GM19193 (cell line): ENCODE data around the gene SNX25.

Experiments
- POLR2A ChIP-seq: IDR thresholded peaks from 4 replicates; pipeline ENCODE4 v1.6.1; 2011; ENCODE audit not compliant: insufficient read depth, insufficient read length; ENCODE audit errors: extremely low read depth

SNX25 gene

DNA sequence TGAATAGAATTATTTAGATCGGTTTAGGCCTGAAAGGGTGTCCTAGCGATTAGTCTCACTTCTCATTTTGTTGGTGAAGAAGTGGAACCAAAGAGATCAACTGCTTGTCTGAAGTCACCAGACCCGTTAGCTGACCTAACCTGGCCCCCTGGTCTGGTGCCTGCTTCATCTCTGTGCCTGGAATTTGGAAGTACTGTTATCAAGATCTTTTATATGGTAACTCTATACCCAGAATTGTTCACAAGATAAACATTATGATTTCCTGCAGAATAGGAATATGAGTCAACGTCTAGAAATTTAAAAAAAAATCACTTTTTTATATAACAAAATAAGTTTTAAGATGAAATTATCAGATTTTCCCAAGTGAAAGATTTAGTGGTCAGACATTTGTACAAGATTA, 149.1 kb downstream of the SNX25 start:
- TF ChIP-seq POLR2A, result no peak

DNA sequence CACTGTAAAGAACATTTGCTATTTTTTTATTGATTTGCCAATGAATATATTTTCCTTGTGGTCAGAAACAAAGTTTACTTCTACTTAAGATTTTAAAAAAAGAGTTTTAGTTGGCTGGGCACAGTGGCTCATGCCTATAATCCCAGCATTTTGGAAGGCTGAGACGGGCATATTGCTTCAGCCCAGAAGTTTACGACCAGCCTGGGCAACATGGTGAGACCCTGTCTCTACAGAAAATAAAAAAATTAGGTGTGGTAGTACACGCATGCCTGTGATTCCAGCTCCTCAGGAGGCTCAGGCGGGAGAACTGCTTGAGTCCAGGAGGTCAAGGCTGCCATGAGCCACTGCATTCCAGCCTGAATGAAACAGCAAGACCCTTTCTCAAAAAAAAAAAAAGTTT, 149.6 kb downstream of the SNX25 start:
- no peak for TF ChIP-seq POLR2A

DNA sequence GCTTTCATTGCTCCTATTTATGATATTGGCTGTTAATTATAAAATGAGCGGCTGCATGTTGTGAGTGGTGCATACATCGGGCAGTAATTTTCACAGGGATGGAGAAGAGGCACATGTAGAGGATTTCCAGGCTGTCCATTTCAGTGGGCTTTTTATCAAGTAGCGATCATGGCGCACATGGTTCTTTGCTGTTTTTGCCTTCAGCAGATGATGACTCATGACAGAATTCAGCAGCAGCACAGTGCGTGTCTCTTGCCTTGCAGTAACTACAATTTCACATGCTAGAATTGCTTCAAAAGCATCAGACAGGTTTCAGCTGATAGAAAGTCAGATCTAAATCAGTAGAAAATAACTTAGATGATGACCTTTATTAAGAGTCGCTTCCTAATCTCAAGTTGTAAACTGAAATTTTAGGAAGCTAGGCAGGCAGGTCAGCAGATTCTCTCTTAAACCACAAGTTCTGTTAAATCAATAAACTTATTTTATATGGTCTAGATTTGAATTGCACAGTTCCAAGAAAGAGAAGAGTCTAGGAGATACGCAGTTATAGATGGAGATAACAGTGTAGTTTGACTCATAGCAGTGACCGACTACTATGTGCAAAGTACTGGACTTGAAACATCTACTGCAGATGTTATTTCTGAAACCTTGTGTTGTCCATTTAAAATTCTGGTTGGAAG, 150.5 kb downstream of the SNX25 start:
- TF ChIP-seq POLR2A, result no peak

DNA sequence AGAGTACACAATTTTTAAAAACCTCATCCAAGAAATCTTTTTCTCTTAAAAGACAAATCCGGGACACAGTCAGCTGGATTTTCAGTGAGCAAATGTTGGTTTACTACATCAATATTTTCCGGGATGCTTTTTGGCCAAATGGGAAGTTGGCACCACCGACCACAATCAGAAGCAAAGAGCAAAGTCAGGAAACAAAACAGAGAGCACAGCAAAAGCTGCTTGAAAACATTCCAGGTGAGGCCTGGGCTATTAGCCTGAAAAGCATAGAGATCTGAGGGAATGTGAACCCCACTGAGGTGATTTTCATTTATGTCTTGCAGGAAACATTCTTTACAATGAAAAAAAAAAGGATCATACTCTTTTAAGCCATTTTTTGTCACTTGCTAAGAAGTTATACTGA, 152.5 kb downstream of the SNX25 start:
- no peak for TF ChIP-seq POLR2A

DNA sequence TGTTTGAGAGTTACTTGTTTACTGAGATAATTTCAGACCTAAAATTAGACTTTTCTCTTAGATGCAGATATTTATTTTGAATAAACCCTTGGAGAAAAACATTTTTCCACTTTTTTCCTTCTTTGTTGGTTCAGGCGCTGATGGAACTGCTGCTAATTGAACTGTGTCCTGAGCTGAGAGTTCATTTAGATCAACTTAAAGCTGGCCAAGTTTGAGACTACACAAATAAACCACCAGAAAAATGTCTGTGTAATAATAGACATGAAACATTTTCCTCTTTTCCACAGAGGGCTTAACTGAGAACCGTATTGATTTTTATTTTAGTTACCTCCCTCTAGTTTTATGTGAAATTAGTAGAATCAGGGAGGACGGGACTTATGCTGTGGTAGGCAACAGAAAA, 153.9 kb downstream of the SNX25 start:
- no peak for TF ChIP-seq POLR2A

DNA sequence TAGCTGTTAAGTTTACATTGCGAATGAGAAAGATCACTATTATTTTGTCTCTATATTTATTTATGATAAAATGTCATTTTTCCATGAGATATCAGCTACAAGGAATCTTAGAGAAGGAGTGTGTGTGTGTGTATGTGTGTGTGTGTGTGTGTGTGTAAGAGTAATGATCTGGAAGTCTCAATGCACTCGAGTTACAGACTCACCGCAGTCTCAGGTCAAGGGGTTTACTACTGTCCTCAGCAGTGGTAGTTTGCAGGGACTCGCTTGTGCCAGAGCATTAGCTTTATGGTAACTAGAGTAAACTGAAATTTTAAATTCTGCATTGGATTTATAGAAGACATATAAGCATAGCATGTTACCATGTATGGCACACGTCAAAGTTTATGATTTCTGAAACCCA, 155.5 kb downstream of the SNX25 start:
- TF ChIP-seq POLR2A, result no peak

DNA sequence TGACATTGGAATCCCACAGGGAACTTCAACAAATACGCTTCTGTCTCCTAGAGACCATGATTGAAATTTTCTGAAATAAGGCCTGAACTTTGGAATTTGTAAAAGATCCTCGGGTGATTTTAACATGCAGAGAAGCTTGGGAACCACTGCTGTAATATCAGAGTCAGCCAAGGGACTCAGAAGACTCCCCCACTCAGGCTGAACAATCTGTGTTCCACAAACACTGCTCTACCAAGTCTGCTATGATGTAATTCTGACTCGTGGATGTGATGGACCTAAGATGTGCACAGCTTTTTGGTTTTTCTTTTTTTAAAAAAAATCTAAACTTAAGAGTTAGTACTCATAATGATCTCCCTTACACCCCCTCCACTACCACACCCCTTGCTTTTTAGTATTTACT, 160.3 kb downstream of the SNX25 start:
- no peak for TF ChIP-seq POLR2A

DNA sequence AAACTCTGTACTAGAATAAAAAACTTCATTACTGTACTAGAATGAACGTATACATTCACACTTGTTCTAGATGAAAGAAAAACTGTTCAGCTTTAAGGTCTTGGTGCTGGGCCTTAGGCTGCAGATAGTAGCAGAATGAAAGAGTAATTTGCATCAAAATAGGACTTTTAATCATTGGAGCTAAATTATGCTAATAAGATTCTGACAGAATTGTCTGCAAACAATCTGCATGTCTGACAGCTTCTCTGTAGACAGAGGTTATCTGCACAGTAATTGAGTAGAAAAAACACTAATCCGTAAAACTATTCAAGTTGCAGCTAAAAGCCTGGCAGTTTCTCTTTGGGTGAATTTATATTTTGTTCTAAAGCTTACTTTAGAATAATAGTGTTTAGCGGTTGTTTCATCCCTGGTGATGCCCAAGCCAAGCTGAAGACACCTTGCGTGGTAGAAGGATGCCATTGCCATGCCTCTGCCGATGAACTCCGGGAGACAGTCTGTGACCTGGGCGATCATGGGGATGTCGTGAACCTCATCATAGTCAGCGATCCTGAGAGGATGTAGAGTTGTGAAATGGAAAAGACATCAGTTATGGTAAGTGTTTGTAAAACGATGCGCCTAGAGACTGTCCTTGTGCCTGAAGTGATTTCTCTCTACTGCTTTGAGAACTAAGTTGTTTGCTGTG, 161.0 kb downstream of the SNX25 start:
- TF ChIP-seq POLR2A, result no peak

DNA sequence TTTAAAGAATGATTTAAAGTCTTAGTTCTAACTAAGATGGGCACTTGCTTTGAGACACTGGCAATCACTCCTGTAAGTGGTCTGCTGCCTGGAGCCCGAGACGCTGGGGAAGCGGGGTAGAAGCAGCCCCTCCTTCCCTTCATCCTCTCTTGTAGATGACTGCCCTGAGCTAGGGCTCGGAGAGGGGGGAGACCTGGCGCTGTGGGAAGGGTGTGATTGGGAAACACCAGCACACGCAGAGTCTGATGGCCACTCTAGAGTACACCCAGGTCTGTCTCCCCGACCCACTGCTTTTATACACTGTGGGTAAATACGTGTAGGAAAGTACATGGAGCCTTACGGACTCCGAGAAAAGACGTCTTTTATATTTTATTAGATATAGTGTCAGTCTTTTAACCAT, 162.3 kb downstream of the SNX25 start:
- TF ChIP-seq POLR2A, result no peak

DNA sequence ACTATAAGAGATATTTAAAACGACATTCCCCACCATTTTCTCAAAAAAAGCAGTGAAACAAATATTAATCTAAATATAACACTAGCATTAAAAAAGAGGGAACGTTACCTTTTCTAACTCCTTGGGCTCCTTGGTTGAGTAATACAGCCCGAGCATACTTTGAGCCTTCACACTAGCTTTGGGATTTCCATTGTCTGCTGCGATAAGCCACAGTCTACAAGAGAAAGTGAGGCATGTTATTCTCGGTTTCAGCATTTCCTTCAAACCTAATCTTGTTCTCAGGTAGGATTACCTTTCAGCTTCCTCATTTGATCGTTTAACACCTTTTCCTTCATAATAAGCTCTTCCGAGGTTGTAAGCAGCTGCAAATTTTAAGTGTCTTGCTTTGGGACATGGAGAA, 164.6 kb downstream of the SNX25 start:
- TF ChIP-seq POLR2A, result no peak

DNA sequence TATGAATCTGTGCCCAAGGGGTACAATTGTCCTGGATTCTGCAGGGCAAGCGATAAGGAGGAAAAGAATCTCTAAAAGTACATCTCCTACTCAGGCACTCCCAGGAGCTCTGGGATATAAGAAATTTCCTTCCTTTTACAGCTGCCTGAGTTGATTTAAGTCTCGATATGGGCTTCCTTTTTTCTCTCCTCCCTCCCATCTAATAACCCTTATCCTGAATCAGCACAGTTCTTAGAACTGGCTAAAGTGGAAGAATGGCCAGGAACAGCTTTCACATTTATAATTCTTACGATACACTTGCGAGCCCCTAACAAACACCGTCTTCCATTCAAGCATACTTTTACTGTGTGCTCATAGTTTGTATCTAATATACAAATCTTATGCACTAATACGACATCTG, 165.2 kb downstream of the SNX25 start:
- no peak for TF ChIP-seq POLR2A

DNA sequence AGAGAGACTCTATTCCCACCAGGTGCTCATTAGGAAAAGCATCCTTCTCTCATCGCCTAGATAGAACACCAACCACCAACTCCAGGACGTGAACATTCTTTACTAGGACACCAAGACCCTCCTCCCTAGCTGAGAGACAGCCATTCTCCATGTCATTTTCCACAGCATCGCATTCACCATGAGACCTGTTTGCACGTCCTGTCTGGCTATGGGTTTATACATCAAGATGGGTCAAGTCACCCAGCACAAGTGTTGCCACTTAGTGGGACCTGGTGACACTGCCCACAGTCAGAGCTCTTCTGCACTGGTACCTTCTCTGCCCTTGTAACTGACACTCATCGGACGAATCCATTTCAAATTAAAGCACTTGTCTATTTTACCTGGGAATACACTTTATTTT, 168.9 kb downstream of the SNX25 start:
- TF ChIP-seq POLR2A, result peak; percentile 15

DNA sequence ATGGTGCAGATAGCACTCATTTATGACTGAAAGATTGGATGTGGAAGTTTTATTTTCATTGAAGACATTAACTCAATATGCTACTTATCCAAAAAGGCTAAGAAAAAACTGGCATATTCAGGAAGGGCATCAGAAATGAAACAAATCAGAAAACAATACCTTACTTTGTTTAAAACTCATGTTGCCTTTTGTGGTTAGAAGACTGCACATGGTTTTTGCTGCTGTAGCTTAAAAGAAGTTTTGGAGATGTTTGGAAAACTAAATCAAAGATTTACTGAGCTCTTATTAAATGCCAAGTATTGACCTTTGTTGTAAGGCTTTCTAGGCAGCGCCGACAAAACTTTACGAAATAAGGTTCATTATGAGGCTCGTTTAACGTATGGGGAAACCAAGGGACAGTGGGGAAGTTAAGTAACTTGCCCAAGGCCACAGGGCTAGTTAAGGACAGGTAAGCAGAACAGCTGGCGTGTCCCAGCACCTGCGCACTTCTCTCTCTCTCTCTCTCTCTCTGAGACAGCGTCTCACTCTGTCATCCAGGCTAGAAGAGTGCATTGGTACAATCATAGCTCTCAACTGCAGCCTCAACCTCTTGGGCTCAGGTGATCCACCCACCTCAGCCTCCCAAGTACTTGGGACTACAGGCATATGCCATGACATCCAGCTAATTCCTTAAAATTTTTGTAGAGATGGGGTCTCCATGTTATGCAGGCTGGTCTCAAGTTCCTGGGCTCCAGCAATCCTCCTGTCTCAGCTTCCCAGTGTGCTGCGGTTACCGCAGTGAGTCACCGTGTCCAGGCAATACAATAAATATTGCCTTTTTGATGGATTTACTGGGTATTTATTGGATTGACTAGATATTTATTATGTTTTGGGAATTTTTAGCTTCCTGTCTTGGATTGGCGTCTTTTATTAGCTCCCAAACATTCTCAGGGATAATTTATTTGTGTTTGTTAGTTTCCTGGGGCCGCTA, 170.2 kb downstream of the SNX25 start:
- peak; percentile 11 for TF ChIP-seq POLR2A

DNA sequence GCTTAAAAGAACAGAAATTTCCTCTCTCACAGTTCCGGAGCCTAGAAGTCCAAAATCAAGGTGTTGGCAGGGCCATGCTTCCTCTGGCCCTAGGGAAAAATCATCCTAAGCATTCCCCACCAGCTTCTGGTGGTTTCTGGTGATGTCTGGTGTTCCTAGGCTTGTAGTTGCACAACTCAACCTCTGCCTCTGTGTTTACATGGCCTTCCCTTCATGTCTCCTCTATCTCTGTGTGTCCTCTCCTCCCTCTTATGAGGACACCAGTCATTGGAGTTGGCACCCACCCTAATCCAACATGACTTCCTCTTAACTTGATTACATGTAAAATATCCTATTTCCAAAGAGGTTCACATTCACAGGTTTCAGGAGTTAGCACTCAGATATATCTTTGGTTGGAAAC, 170.9 kb downstream of the SNX25 start:
- no peak for TF ChIP-seq POLR2A
